Smooth muscle cell (in vitro differentiated cells): Measurements from ENCODE around the gene XYLT1. TPM values are rescaled to one million over a fixed set of nuclear protein-coding genes. Genes with fewer than 3 reads are reported as not detected.

Experiments used
- DNase-seq: peaks from one replicate; lab custom pipeline; 2025; ENCODE audit not compliant: unreplicated experiment; lab: John Stamatoyannopoulos, UW
- H2AFZ ChIP-seq: fragments of 200-600 bp; sonication (generic); 2 replicates; pipeline ENCODE4 v1.6.0; 2016; ENCODE audit warnings: antibody characterized with exemption, low read depth, mild to moderate bottlenecking
- H3F3A ChIP-seq: fragments of 200-600 bp; sonication (generic); 2 replicates; pipeline ENCODE4 v1.6.0; 2017; ENCODE audit warnings: antibody characterized with exemption, low read depth
- H3K27ac ChIP-seq: fragments of 200-600 bp; sonication (generic); 2 replicates; pipeline ENCODE4 v1.5.1; 2016; ENCODE audit warnings: low read depth, mild to moderate bottlenecking
- H3K27me3 ChIP-seq: fragments of 200-600 bp; sonication (generic); 2 replicates; pipeline ENCODE4 v1.6.1; 2016; ENCODE audit warnings: low read depth, mild to moderate bottlenecking
- H3K36me3 ChIP-seq: fragments of 200-600 bp; sonication (generic); 2 replicates; pipeline ENCODE4 v1.5.1; 2016; ENCODE audit warnings: low read depth
- H3K4me1 ChIP-seq: fragments of 200-600 bp; sonication (generic); 2 replicates; pipeline ENCODE4 v1.5.1; 2016; ENCODE audit warnings: low read depth
- H3K4me2 ChIP-seq: fragments of 200-600 bp; sonication (generic); 2 replicates; pipeline ENCODE4 v1.6.0; 2016; ENCODE audit warnings: mild to moderate bottlenecking
- H3K4me3 ChIP-seq: fragments of 200-600 bp; sonication (generic); 2 replicates; pipeline ENCODE4 v1.5.1; 2016; ENCODE audit warnings: mild to moderate bottlenecking
- H3K79me2 ChIP-seq: fragments of 200-600 bp; sonication (generic); 2 replicates; pipeline ENCODE4 v1.6.0; 2016; ENCODE audit warnings: low read depth, mild to moderate bottlenecking
- H3K9ac ChIP-seq: fragments of 200-600 bp; sonication (generic); 2 replicates; pipeline ENCODE4 v1.6.0; 2016; ENCODE audit warnings: low read depth
- H3K9me3 ChIP-seq: fragments of 200-600 bp; sonication (generic); replicated peaks from 2 replicates; pipeline ENCODE4 v1.5.1; 2016; ENCODE audit warnings: low read depth
- H4K20me1 ChIP-seq: fragments of 200-600 bp; sonication (generic); 2 replicates; pipeline ENCODE4 v1.6.0; 2016; ENCODE audit warnings: low read depth
- WGBS: methylation state at CpG from one replicate; pipeline ENCODE4 v1.1.7; 2016; ENCODE audit warnings: low lambda C conversion rate; 5-methylcytosine and 5-hydroxymethylcytosine counted together
- polyA plus RNA-seq: library from polyadenylated mRNA; unstranded; fragments of >200 nt; fragmentation: Nextera tagmentation; extraction: Ambion mirVana; gene quantifications from 2 replicates; pipeline ENCODE4 v1.2.1, GENCODE V29; 2016
- total RNA-seq: library from RNA; depleted of rRNA; stranded (reverse); fragments of >200 nt; gene quantifications from 2 replicates; pipeline ENCODE4 v1.2.3, GENCODE V29; 2014
- TF ChIP-seq, protein P1 (sequence below): fragments of 200-600 bp; sonication (generic); IDR thresholded peaks from 2 replicates; pipeline ENCODE4 v1.5.1; 2017; ENCODE audit warnings: borderline replicate concordance, mild to moderate bottlenecking, antibody characterized with exemption; ENCODE audit not compliant: insufficient read depth, poor library complexity, severe bottlenecking

The XYLT1 gene
- total and polyA plus RNA-seq, 2 experiments from 2014 or later: 9.5 to 19.9 TPM

DNA sequence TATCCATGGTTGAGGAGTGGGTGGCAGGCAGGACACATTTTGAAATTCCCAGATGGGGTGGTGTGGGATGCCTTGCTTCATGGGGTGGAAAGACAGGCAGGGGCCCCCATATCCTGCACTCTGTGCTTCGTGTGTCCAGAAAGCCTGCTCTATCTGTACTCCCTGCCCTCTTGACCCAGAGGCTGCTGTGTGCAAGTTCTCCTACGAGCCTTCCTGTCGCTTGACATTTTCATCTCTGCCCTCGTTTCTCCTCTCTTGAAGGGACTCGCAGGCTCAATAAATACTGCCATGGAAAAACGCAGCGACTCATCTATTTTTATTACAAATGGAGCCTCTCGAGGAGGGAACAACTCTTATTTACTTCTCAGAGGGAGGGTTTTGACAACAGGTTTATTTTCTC is 254.8 kb downstream of the XYLT1 start:
- H3K9me3 ChIP-seq: no peaks in the 10 kb centered on the region
- H3K79me2 ChIP-seq: no peaks in the 10 kb centered on the region
- WGBS: 62% methylated on average over 8 of the region's 8 CpGs
- TF ChIP-seq, protein P1, sequence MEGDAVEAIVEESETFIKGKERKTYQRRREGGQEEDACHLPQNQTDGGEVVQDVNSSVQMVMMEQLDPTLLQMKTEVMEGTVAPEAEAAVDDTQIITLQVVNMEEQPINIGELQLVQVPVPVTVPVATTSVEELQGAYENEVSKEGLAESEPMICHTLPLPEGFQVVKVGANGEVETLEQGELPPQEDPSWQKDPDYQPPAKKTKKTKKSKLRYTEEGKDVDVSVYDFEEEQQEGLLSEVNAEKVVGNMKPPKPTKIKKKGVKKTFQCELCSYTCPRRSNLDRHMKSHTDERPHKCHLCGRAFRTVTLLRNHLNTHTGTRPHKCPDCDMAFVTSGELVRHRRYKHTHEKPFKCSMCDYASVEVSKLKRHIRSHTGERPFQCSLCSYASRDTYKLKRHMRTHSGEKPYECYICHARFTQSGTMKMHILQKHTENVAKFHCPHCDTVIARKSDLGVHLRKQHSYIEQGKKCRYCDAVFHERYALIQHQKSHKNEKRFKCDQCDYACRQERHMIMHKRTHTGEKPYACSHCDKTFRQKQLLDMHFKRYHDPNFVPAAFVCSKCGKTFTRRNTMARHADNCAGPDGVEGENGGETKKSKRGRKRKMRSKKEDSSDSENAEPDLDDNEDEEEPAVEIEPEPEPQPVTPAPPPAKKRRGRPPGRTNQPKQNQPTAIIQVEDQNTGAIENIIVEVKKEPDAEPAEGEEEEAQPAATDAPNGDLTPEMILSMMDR: no peak
- H3F3A ChIP-seq: no peaks in the 10 kb centered on the region
- DNase-seq: no peak
- H3K27me3 ChIP-seq: no peaks in the 10 kb centered on the region
- no peaks in the 10 kb centered on the region for H3K36me3 ChIP-seq
- no peak overlapping the region for H2AFZ ChIP-seq
- no peaks in the 10 kb centered on the region for H3K4me1 ChIP-seq
- H3K4me2 ChIP-seq: no peak overlapping the region
- no peak overlapping the region for H3K4me3 ChIP-seq
- peaks cover 69% of the 10 kb centered on the region for H4K20me1 ChIP-seq
- H3K9ac ChIP-seq: no peak overlapping the region
- H3K27ac ChIP-seq: no peak overlapping the region

DNA sequence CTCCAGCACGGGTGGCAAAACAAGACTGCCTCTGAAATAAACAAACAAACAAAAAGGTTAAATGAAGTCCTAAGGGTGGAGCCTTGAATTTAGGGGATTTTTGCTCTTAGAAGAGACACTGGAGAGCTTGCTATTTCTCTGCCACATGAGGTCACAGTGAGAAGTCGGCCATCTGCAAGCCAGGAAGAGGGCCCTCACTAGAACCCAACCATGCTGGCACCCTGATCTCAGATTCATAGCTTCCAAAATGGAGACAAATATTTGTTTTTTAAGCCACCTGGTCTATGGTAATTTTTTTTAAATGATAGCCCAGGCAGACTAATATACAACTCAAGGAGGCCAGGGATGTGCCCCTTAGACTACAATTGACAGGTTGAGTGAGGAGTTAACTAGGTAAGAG is 255.5 kb downstream of the XYLT1 start:
- H3K4me3 ChIP-seq: no peak overlapping the region
- no peak for DNase-seq
- TF ChIP-seq, protein P1: no peak

DNA sequence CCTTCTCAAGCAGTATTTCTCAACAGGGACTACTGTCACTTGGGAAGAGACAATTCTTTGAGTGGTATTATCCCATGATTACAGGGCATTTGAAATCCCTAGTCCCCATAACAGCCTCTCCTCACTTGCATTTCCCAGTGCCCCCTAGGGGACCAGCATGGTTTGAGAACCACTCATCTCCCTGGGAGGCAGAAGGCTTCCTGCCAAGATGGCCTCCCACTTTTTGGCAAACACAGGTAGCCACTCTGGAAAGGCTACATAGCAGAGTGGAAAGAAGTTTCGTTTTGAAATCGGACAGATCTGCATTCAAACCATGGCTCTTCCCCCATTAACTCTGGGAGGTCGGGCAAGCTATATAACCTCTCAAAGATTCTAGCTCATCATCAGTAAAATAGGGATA is 256.8 kb downstream of the XYLT1 start:
- Histone ChIP-seq H3K36me3 (no peaks in the 10 kb centered on the region), H3K4me2 (no peak overlapping the region), H4K20me1 (peaks cover 72% of the 10 kb centered on the region), H3K9ac (no peak overlapping the region), H3K4me3 (no peak overlapping the region), H3K9me3 (no peaks in the 10 kb centered on the region), H3K27me3 (no peaks in the 10 kb centered on the region), H3K79me2 (no peaks in the 10 kb centered on the region), H3K27ac (no peak overlapping the region), H3K4me1 (no peaks in the 10 kb centered on the region), H3F3A (no peaks in the 10 kb centered on the region), H2AFZ (no peak overlapping the region)
- TF ChIP-seq, protein P1: no peak
- 97% methylated on average over 3 of the region's 3 CpGs for WGBS
- DNase-seq: no peak

More for the DNA sequence above, 255.5 kb downstream of the XYLT1 start:
- Histone ChIP-seq H3K4me1 (no peaks in the 10 kb centered on the region), H3K9ac (no peak overlapping the region), H3K9me3 (no peaks in the 10 kb centered on the region), H3K4me2 (no peak overlapping the region), H3K79me2 (no peaks in the 10 kb centered on the region), H3K27me3 (no peaks in the 10 kb centered on the region), H3F3A (no peaks in the 10 kb centered on the region), H4K20me1 (peaks cover 74% of the 10 kb centered on the region), H3K36me3 (no peaks in the 10 kb centered on the region), H3K27ac (no peak overlapping the region), H2AFZ (no peak overlapping the region)
- WGBS: 94% methylated on average over 2 of the region's 2 CpGs

DNA sequence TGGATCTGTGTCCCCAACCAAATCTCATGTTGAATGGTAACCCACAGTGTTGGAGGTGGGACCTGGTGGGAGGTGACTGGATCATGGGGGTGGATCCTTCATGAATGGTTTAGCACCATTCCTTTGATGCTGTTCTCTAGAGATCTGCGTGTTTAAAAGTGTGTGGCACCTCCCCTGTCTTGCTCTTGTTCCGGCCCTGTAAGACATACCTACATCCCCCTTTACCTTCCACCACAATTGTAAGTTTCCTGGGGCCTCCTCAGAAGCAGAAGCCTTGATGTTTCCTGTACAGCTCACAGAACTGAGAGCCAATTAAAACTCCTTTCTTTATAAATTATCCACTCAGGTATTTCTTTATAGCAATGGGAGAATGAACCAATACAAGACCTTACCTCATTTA is 257.7 kb downstream of the XYLT1 start:
- Histone ChIP-seq H3K4me2 (no peak overlapping the region), H3K9me3 (no peaks in the 10 kb centered on the region), H3K27ac (no peak overlapping the region), H3K9ac (no peak overlapping the region), H3K4me1 (no peaks in the 10 kb centered on the region), H3K27me3 (no peaks in the 10 kb centered on the region), H3F3A (no peaks in the 10 kb centered on the region), H3K36me3 (no peaks in the 10 kb centered on the region), H4K20me1 (peaks cover 72% of the 10 kb centered on the region), H2AFZ (no peak overlapping the region), H3K4me3 (no peak overlapping the region), H3K79me2 (no peaks in the 10 kb centered on the region)
- DNase-seq: no peak
- TF ChIP-seq, protein P1: no peak
- WGBS: 89% methylated on average over 2 of the region's 2 CpGs
